Stimulated activated CD4-positive, alpha-beta T cell treated with anti-CD3 and anti-CD28 coated beads, Interleukin-1b, Interleukin-23, amount 100 ng/mL, for 4 hours (primary cell): ENCODE measurements around the gene EXOC4.

Experiments
- DNase-seq, 2 donors: peaks; one replicate each; pipeline ENCODE4 v3.0.0-alpha.2; 2020; ENCODE audit warnings: low read depth in 2 of 2

Gene EXOC4

DNA sequence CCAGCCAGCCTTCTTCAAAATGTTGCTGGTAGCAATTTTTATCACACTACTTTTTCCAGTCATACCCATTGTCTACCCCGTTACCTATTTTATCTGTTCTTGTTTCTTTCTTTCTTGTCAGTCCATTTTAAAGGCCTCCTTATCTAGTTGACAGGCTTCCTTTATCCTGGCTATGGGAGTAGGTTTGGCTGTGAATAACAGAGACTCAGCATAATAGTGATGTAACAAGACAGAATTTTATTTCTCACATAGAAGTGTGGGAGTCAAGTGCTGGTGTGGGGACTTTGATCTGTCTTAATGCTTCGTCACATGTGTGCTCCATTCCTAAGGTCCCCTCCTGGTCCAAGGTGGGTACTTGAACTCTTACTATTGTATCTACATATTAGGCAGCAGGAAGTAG lies 283.6 kb downstream of the EXOC4 start:
- no peak for DNase-seq

DNA sequence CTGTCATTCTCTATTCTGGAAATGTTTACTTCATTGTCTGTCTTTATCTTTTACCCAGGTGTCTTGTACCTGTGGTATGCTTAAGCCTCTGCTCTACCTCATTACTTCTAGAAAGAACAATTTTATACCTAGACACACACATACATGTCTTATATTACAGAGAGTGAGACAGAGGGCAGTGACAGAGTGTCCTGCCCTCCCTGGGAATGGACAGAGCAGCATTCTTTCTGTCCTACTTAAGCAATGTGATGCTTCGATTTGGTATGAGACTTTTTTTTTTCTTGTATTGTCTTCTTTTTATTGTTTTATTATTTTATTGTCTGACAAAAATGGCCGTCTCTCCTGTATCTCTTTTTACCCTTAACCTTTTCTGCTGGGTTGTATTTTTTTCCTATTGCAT lies 286.1 kb downstream of the EXOC4 start:
- no peak for DNase-seq

DNA sequence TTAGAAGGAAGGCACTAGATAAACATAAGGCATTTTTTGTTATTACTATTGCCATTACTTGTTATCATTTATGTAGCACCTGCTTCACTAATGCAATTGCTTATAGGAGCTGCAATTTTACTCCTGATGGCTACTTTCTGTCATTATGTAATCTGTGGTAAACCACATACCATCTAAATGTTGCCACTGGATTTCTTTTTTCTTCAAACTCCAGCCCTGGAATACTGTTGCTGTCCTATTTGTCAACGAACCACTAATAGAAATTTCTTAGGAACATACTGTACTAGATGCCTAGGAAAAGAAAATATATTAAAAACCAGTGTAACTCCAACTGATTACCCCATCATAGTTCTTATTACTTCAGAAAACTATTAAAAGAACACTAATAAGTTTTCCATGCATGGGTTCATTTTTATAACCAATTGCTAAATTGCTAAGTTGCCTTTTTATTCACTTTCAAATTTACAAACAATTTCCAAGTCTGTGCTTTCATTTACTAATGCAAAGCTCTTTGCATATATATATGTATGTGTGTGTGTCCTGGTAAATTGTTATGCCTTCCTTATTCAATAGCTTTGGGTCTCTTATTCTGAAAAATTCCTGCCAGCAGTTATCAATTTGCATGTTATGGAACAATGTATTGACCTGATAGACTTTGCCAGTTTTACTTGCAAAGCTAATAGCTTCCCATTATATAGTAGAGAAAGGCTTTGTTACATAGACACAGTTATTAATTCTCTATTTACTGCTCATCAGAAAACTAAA lies 287.4 kb downstream of the EXOC4 start:
- DNase-seq: no peak

DNA sequence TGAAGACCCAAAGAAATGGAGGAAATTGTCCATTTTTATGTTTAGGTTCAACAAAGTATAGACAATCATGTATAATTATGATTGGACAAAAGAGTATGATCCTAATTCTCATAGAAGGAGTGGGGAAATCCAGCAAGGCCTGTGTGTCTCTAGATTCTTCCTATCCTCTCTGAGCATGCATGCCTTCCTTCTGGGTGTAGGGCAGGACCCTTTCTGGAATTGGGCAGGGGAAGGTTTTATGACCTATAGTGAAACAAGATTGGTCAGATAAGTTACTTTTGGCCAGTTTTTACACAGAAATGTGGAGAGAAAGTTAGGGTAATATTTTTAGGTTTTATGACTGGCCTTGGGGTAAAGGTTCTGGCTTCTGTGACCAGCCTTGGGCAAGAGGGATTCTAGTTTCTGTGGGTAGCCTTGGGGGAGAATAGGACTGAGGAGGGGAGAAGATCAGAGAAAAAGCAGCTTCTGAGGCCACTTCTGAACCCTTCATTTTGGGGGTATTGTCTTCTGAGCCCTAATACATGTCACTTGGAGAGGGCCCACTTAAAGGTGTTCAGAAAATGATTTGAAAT lies 289.4 kb downstream of the EXOC4 start:
- no peak for DNase-seq

DNA sequence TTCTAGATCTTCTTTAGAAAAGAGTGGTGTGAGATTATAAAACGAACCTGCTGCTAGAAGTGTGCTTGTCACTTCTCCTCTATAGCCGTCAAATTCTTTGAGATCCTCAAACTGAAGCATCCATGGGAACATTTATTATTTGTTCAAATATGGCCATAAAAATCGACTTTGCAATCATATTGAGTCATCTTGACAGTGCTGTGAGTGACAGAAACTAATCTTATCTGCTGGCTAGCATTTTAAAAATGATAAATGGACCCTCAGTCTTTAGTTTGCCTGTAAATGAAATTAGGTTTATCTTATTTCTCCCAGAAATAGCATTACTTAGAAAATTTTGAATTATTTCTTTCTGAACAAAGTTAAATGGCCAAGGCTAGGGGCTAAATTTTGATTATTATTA lies 290.8 kb downstream of the EXOC4 start:
- DNase-seq: no peak

DNA sequence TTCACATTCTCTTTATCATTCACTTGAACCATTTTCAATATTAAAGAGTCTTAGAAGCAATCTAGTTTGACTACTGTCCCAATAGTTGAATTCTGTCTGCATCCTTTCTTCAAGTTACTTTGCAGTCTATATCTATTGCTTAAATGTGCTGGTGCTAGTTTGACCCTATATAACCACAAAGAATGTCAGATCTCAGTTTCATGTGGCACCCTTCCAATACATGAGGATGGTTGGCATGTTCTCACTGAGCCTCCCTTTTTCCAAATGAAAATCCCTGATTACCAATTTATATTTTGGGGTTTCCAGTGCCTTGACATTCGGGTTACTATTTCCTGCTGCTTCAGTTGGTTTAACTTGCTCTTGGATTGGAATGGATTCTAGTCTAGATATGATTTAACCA lies 292.7 kb downstream of the EXOC4 start:
- DNase-seq: no peak

DNA sequence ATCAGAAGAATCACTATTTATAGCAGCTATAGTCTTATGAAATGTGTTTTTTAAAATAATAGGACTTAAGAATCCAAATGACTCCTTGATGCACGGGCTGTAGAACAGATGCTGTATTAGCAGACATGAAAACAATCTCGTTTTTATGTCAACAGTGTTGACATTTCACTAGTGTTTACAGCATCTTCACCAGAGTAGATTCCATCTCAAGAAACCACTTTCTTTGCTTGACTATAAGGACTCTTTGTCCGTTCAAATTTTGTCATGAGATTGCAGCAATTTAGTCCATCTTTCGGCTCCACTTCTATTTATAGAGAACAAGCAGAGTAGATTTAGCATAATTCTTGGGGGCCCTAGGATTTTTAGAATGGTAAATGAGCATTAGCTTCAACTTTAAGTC lies 295.1 kb downstream of the EXOC4 start:
- no peak for DNase-seq

DNA sequence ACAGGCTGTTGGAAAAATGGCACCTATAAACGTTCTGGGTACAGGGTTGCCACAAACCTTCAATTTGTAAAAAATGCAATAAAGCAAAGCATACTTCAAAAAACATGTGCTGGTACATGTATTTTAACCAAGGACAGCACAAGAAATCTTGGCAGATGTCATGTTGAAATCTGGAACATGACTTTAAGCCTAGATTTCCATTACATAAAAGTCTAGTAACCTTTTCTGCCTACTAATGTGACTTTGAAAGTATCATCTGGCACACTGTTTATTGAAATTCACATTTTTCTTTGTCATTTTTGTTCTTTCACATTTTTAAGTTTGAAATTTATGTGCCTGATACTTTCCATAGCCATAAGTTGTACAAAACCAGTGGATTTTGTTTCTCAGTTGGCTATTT lies 296.8 kb downstream of the EXOC4 start:
- no peak for DNase-seq

DNA sequence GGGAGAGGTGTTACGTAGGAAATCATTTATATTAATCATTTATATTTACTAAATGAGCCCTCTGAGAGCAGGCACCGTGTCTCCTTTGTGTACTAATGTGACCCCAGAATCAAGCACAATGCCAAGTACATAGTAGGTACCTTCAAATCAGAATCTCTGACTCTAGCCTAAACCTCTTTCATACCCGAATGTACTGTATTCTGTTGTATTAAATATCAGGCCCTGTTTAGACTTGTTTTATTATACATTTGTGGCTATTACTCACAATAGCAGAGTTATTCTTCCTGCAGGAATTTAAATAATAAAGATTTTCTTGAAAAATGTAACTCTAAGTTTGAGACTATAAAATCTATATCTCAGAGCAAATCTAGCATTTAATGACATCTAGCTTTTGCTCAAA lies 297.3 kb downstream of the EXOC4 start:
- DNase-seq: no peak

DNA sequence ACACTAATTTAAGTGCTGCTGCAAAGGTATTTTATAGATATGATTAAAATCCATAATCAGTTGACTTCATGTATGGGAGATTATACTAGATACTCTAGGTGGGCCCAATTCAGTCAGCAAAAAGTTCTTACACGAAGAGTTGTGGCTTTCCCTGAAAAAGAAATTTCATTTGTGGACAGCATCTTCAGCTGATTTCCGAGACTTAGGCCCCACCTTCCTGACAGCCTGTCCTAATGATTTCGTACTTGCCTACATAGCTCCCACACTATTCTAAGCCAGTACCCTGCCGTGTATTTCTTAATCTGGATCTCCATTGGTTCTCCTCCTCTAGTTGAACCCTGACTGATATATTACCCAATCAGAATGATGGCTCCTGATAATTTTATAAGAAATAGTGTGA lies 297.9 kb downstream of the EXOC4 start:
- no peak for DNase-seq

DNA sequence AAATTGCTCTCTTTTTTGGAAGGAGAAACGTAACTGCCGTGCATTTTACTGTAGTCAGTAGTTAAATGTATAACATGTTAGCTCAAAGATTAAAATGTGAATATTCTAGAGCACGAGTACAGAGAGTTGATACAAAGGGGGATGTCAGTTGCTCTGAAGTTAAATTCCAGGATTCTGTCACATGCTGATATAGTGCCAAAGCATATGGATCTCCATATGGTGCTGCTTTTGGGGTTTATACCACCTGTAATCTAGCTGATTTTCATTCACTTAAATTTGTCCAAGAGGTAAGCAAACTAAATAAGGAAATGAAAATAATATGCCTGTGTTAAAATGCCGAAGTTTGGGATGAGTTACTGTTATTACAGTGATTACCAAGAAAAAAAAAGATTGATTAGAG lies 298.6 kb downstream of the EXOC4 start:
- no peak for DNase-seq

DNA sequence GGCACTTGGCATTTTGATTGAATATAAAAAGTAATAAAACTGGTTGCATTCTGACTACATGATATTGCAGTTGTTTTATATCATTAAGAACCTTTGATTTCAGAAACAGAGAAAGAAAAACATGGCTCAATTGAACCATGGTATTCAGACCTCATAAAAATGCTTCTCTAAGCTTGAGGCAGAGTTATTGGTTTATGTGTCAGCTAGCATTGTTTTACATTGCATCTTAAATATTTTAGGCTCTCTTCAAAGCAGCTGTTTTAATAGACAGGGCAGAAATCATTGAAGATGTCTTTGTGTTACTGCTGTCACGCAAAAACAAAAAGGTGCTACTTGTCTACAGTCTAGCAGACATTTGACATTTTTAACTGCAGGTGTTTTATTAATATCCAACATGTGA lies 299.2 kb downstream of the EXOC4 start:
- DNase-seq: no peak

DNA sequence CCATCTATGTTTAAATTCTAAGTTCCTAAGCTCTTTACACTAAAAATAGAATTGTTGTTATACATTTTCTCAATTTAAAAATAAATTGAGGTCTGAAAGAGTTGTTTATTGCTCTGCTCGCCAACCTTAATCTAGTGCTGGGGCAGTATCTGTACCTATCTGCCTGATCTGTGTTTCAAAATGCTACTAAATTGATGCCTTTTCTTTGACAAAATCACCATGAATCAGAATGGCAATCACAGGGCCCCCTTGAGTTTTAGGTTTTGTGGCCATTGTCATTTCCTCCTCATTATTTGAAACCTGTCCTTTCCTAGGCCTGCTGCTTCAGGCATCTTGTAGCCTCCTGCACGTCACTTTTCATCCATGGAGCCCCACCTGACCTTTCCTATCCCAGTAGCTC lies 301.5 kb downstream of the EXOC4 start:
- no peak for DNase-seq

DNA sequence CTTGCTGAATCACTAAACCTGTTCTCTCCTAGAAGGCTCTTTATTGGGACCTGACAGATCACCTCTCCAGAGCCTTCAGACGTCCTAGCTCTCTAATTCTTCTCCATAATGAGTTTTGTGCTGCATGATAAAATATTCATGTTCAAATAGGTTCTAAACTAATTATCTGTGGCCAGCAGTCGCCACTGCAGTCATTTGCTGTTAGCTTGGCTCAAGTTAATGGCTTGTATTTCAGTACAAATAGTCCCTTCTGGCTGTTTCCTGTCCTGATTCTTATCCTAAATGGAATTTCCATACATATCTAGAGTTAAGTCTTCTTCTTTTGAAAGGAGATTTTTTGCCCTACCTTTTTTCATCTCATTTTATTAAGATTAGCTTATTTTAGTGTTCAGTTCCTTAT lies 303.2 kb downstream of the EXOC4 start:
- no peak for DNase-seq

DNA sequence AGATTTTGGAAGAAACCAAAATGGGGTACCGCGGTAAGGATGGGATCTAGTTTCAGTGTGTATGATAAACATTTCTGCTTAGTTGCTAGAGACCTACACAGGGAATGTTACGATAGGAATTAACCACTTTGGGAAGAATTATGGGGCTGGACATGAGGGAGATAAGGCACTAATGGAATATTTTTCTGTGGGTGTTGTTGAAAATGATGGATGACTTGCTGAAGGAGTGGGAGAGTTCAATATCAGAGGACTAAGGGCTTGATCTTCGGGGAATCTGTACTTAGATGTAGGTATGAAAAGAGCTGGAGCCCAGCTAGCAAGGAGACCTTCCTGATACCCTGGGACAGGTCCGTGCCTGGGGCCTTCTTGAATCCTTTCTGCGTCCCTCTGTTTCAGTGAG lies 303.7 kb downstream of the EXOC4 start:
- no peak for DNase-seq

DNA sequence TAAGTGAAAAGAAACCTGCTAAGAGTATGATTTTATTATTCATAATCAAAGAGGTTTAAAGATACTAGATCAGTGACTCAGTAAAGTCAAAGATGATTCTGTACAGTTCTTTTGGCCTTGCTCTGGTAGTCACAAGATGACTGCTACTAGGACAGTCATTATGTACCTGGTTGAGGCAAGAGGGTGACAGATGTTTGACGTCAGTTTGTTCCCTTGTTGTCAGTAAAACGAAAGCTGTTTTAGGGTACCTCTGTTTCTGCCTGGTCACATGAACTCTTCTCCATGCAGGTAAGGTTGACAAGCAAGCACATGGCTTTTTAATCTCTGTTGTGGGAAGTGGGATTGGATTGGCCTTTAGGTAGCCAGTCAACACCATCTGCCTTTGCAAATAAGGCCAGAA lies 308.0 kb downstream of the EXOC4 start:
- no peak for DNase-seq

DNA sequence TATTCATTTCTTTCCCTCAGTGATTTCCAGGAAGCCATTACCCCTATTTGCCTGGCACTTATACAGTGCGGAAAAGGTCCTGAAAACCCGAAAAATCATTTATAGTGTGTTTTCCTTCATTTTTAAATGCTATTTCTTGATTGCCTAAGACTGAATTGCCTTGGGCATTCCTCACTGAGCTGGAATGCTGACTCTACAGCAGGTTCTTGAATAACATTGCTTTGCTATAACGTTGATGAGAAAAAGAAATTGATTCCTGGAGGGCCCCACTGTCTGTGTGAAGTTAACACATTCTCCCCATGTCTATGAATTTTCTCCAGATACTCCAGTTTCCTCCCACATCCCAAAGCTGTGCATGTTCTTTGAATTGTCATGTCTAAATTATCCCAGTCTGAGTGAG lies 308.5 kb downstream of the EXOC4 start:
- DNase-seq: no peak

DNA sequence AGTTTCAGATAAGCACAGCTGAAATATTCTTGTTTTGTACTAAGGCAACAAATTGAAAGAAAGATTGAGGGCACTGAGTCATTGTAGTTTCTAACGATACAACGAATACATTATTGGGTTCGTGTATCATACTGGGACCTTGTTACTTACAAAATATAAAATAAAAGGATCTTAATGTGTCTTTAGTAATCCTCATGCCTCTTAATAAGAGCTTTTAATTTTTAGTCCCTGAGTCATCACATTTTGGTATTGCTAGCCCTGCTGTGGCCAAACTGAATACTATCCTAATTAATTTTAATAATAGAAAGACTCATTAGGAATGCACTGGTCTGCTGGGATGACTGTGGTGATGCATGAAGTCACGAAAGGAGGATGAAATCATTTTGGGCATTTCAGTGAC lies 309.7 kb downstream of the EXOC4 start:
- no peak for DNase-seq

DNA sequence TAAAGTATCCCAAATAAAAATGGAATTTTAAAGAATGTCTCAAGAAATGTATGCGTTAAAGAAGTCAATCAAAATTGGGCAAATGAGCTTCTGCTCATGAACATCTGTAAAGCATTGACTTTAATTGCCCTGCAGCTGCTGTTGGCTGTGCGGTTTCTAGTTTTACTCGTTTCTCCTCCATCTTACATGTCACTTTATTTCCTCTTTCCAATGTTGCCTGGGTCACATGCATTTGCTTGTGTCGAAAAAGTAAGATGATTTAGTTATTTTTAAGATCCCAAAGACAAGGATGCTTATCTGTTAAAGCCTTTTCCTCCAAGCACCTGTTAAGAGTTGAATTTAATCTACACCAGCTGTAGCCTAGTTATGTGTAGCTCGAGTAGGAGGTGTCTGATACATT lies 310.4 kb downstream of the EXOC4 start:
- DNase-seq: no peak

DNA sequence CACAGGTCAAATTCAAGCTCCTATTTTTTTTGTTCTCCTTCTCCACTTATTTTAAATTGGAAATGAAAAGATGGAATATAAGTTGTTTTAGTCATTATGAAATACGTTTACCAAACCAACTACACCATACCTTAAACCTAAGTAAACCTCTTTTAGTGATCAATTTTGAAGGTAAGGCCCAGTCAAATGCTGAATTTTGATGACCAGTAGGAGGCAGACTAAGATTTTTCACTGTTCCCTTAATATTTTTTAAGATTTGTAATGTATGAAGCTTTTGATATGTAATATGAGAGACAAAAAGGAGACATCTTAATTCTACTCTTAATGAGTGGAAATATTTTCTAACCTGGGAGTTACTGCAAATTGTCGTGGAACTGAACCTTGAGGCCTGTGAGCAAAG lies 311.6 kb downstream of the EXOC4 start:
- DNase-seq: no peak

DNA sequence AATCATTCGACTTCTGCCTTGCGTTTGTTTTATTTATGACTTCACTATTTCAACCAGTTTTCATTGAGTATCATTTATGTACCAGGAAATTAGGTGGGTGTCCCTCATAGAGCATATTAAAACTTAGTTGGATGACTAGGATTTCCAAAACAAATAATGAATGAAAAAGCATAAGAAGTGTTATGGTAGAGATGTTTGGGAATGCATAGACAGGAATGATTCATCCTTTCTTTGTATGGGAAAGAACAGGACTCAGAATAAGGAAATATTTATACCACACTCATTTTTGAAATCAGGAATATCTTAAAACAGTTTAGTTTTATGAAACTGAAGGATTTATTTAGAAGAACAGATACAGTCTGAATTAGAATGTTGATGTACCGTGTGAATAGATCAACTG lies 315.7 kb downstream of the EXOC4 start:
- no peak for DNase-seq

DNA sequence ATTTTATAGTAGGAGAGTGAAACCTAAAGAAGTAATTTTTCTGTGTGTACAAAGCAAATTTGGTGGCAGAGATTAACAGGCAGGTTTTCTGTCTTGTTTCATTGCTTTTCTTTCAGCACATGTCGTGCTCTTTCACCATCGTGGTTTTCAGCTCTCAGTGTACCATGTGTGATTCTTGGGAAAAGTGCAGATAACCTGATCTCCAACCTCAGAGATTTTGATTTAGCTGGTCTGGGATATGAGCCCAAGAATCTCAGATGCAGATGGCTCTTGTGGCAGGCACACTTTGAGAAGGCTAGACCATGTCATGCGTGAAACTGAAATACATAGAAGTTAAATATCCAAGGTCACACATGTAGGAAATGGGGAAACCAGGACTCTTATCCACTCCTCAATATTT lies 317.4 kb downstream of the EXOC4 start:
- DNase-seq: no peak

DNA sequence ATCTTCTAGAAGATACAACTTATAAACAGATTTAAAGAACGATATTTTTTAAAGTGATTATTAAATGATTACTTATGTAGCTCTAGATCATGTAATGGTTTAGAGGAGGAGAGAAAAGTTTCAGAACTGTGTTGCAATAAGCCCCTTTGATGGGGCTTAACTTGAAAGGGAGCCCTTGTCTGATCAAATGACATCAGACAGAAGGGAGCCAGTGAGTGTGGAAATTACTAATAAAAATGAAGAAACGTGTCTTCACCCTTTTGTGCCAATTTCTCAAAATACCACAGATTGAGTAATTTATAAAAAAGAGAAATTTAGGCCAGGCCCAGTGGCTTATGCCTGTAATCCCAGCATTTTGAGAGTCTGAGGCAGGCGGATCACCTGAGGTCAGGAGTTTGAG lies 318.2 kb downstream of the EXOC4 start:
- DNase-seq: no peak

DNA sequence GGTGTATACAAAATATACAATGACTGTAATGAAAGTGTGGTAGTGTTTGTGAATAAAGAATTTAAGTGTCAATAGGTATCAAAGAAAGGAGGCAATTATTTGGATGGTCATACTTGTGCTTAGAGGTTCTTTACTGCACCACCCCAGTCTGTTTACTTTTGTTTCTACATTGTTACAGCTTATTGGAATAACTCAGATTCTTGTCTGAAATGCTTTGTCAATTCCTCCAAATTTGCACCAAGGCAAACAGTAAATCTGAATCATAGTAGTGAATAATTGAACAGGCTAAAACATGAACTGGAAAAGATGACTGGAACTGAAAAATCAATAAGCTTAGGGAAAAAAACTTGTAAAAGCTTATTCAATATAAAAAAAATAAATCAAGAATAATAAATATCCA lies 319.2 kb downstream of the EXOC4 start:
- no peak for DNase-seq
